CD14-positive monocyte (primary cell): ENCODE measurements around the gene KCNT1. TPM values are rescaled to one million over a fixed set of nuclear protein-coding genes. Genes with fewer than 3 reads are reported as not detected.

ENCODE experiments used
- DNase-seq, 3 donors: peaks; one replicate each; pipeline ENCODE4 v3.0.0-alpha.2; 2011 to 2022
- H2AFZ ChIP-seq: 2 replicates; pipeline ENCODE4 v1.6.0; 2012; ENCODE audit warnings: mild to moderate bottlenecking, low read depth, low read length, inconsistent platforms; ENCODE audit not compliant: insufficient read depth, poor library complexity, severe bottlenecking
- H3K27ac ChIP-seq, 2 donors: 1 replicate in 1 of 2; 2 replicates in 1 of 2; pipeline ENCODE4 v1.5.1; 2012 to 2013; ENCODE audit warnings: low read length in 2 of 2, control low read depth in 1 of 2, inconsistent platforms in 1 of 2, low read depth in 1 of 2, mild to moderate bottlenecking in 1 of 2
- H3K27me3 ChIP-seq, 2 donors: one replicate each; pipeline versions ENCODE4 v1.6.0 to v1.6.1; 2011 to 2013; ENCODE audit warnings: low read length in 2 of 2; ENCODE audit not compliant: control insufficient read depth in 2 of 2, insufficient read depth in 2 of 2
- H3K36me3 ChIP-seq, 2 donors: replicated peaks in 1 of 2; 1 replicate in 1 of 2; 2 replicates in 1 of 2; pipeline versions ENCODE4 v1.5.1 to v1.6.1; 2012 to 2013; ENCODE audit warnings: low read length in 2 of 2, control low read depth in 1 of 2, inconsistent platforms in 1 of 2, mild to moderate bottlenecking in 1 of 2; ENCODE audit not compliant: insufficient read depth in 2 of 2, control insufficient read depth in 1 of 2
- H3K4me1 ChIP-seq, 2 donors: 1 replicate in 1 of 2; 2 replicates in 1 of 2; pipeline versions ENCODE4 v1.5.1 to v1.6.1; 2012 to 2013; ENCODE audit warnings: low read length in 2 of 2, control low read depth in 1 of 2, inconsistent platforms in 1 of 2, mild to moderate bottlenecking in 1 of 2, moderate library complexity in 1 of 2; ENCODE audit not compliant: insufficient read depth in 2 of 2, control insufficient read depth in 1 of 2
- H3K4me2 ChIP-seq: replicated peaks from 2 replicates; pipeline ENCODE3; 2012; ENCODE audit warnings: low read length, moderate library complexity, mild to moderate bottlenecking; ENCODE audit not compliant: poor library complexity, severe bottlenecking; ENCODE audit errors: extremely low read depth
- H3K4me3 ChIP-seq, 3 experiments: fragments of 200-600 bp in 1 of 3; sonication (generic) in 1 of 3; replicated peaks in 1 of 3; 1 replicate in 2 of 3; 2 replicates in 1 of 3; pipeline ENCODE4 v1.5.1; 2011 to 2013; ENCODE audit warnings: low read length in 3 of 3, mild to moderate bottlenecking in 3 of 3, control low read depth in 2 of 3, low read depth in 2 of 3, inconsistent platforms in 1 of 3, moderate library complexity in 1 of 3
- H3K79me2 ChIP-seq: 2 replicates; pipeline ENCODE4 v1.6.0; 2012; ENCODE audit warnings: mild to moderate bottlenecking, control low read depth, inconsistent platforms, low read length, moderate library complexity; ENCODE audit not compliant: insufficient read depth
- H3K9ac ChIP-seq: 2 replicates; pipeline ENCODE4 v1.6.0; 2017; ENCODE audit warnings: low read length, mild to moderate bottlenecking; ENCODE audit not compliant: insufficient read depth, poor library complexity, severe bottlenecking
- H3K9me3 ChIP-seq, 2 donors: replicated peaks in 1 of 2; 1 replicate in 1 of 2; 2 replicates in 1 of 2; pipeline versions ENCODE4 v1.5.1 to v1.6.1; 2012 to 2013; ENCODE audit warnings: low read length in 2 of 2, control low read depth in 1 of 2; ENCODE audit not compliant: control insufficient read depth in 1 of 2, insufficient read depth in 1 of 2
- H4K20me1 ChIP-seq: 2 replicates; pipeline ENCODE4 v1.6.0; 2012; ENCODE audit warnings: mild to moderate bottlenecking, low read length, control low read depth, moderate library complexity; ENCODE audit not compliant: insufficient read depth
- H3K27ac Mint-ChIP-seq, 7 donors: one replicate each; pipeline ENCODE4 v1.8.0; 2020; ENCODE audit warnings: mild to moderate bottlenecking in 7 of 7, mixed read lengths in 7 of 7, moderate library complexity in 6 of 7, inconsistent platforms in 2 of 7
- H3K27me3 Mint-ChIP-seq, 3 donors: one replicate each; pipeline ENCODE4 v1.8.0; 2021 to 2022; ENCODE audit warnings: low read depth in 3 of 3, mild to moderate bottlenecking in 3 of 3, mixed read lengths in 3 of 3, moderate library complexity in 3 of 3, inconsistent platforms in 1 of 3
- H3K36me3 Mint-ChIP-seq, 2 donors: one replicate each; pipeline ENCODE4 v1.8.0; 2020; ENCODE audit warnings: mixed read lengths in 2 of 2, inconsistent platforms in 1 of 2, mild to moderate bottlenecking in 1 of 2
- H3K4me1 Mint-ChIP-seq: one replicate; pipeline ENCODE4 v1.8.0; 2020; ENCODE audit warnings: mild to moderate bottlenecking, mixed read lengths
- H3K4me3 Mint-ChIP-seq, 2 donors: one replicate each; pipeline ENCODE4 v1.8.0; 2020; ENCODE audit warnings: mild to moderate bottlenecking in 2 of 2, mixed read lengths in 2 of 2, moderate library complexity in 1 of 2
- H3K9me3 Mint-ChIP-seq, 7 donors: one replicate each; pipeline ENCODE4 v1.8.0; 2020 to 2022; ENCODE audit warnings: mixed read lengths in 7 of 7, mild to moderate bottlenecking in 6 of 7, moderate library complexity in 6 of 7, inconsistent platforms in 2 of 7
- CTCF ChIP-seq: fragments of 200-600 bp; IDR thresholded peaks from one replicate; pipeline ENCODE4 v1.8.0; 2022; ENCODE audit warnings: antibody characterized with exemption, mild to moderate bottlenecking
- WGBS: methylation state at CpG from one replicate; pipeline ENCODE4 v1.1.5; 2013; ENCODE audit warnings: missing lambda C conversion rate; ENCODE audit not compliant: insufficient coverage; 5-methylcytosine and 5-hydroxymethylcytosine counted together
- intact Hi-C, 2 donors: fragments of 100-400 bp; cut with micrococcal nuclease; formaldehyde crosslinking; loops; one replicate each; pipeline versions ENCODE4 v1.15.0 to v1.15.1; 2023
- polyA plus RNA-seq, 3 donors: library from polyadenylated mRNA; depleted of rRNA in 1 of 3; unstranded in 2 of 3; stranded (reverse) in 1 of 3; fragments of 300-500 nt in 2 of 3; fragments of >200 nt in 1 of 3; fragmentation: Illumina TruSeq in 2 of 3; gene quantifications; 1 replicate in 2 of 3; 2 replicates in 1 of 3; pipeline ENCODE4 v1.2.3, GENCODE V29; 2012 to 2021

KCNT1 gene
- polyA plus RNA-seq, 3 donors, result not detected

GRCh38 chr9:135794361-135794885 is 92.4 kb downstream of the KCNT1 start:
- Histone ChIP-seq H3K4me2 (no peak overlapping the region), H3K27me3 (no peaks in the 10 kb centered on the region), H2AFZ (no peak overlapping the region), H3K27ac (no peak overlapping the region), H3K36me3 (no peaks in the 10 kb centered on the region), H4K20me1 (no peaks in the 10 kb centered on the region), H3K4me3 (no peak overlapping the region), H3K4me1 (no peaks in the 10 kb centered on the region), H3K9me3 (no peaks in the 10 kb centered on the region), H3K79me2 (no peaks in the 10 kb centered on the region), H3K9ac (no peak overlapping the region)
- no peak for DNase-seq
- H3K4me3 Mint-ChIP-seq, result no peak overlapping the region
- intact Hi-C loops, result no loop called here
- WGBS, result 93% methylated on average over 13 of the region's 15 CpGs
- peaks cover 0 to 2% (median 1%) of the 10 kb centered on the region in 3 donors for H3K27me3 Mint-ChIP-seq
- no peak overlapping the region for H3K27ac Mint-ChIP-seq
- no peak for TF ChIP-seq CTCF
- H3K36me3 Mint-ChIP-seq, result no peaks in the 10 kb centered on the region
- H3K9me3 Mint-ChIP-seq, result no peaks in the 10 kb centered on the region
- H3K4me1 Mint-ChIP-seq, result peaks cover 2% of the 10 kb centered on the region

DNA sequence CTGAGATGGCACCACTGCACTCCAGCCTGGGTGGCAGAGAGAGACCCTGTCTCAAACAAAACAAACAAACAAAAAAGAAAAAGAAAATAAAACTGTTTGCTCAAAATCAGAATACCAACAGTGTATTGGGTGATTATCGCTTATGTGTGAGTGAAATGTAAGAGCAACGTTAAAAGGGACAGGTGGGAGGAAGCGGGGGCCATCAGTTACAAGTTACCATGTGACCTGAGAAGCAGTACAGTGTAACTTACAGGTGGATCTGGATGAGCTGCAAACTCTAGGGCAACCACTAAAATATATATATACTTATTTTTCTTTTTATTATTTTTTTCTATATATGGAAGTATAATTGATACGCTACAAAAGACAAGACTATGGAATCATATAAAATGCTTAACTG is 93.4 kb downstream of the KCNT1 start:
- peaks cover 2% of the 10 kb centered on the region for H3K4me1 Mint-ChIP-seq
- Histone ChIP-seq H3K9ac (no peak overlapping the region), H3K36me3 (no peaks in the 10 kb centered on the region), H2AFZ (no peak overlapping the region), H3K79me2 (no peaks in the 10 kb centered on the region), H3K4me1 (no peaks in the 10 kb centered on the region), H4K20me1 (no peaks in the 10 kb centered on the region), H3K4me2 (no peak overlapping the region), H3K27me3 (no peaks in the 10 kb centered on the region), H3K9me3 (no peaks in the 10 kb centered on the region), H3K27ac (no peak overlapping the region), H3K4me3 (no peak overlapping the region)
- no CpG with 5 or more reads among the region's 4 CpGs for WGBS
- H3K27me3 Mint-ChIP-seq, result peaks cover 0 to 2% (median 1%) of the 10 kb centered on the region in 3 donors
- no peak overlapping the region for H3K27ac Mint-ChIP-seq
- H3K9me3 Mint-ChIP-seq, result no peaks in the 10 kb centered on the region
- H3K4me3 Mint-ChIP-seq, result no peak overlapping the region
- intact Hi-C loops, result loop anchor here in 1 of 2 donors (5.0 kb wide), 1 partner anchor 327 kb away; no protein-coding TSS in a partner anchor
- DNase-seq, result no peak
- H3K36me3 Mint-ChIP-seq, result no peaks in the 10 kb centered on the region
- TF ChIP-seq CTCF, result no peak
